ENCODE results near the gene NUB1.

NUB1 gene

DNA sequence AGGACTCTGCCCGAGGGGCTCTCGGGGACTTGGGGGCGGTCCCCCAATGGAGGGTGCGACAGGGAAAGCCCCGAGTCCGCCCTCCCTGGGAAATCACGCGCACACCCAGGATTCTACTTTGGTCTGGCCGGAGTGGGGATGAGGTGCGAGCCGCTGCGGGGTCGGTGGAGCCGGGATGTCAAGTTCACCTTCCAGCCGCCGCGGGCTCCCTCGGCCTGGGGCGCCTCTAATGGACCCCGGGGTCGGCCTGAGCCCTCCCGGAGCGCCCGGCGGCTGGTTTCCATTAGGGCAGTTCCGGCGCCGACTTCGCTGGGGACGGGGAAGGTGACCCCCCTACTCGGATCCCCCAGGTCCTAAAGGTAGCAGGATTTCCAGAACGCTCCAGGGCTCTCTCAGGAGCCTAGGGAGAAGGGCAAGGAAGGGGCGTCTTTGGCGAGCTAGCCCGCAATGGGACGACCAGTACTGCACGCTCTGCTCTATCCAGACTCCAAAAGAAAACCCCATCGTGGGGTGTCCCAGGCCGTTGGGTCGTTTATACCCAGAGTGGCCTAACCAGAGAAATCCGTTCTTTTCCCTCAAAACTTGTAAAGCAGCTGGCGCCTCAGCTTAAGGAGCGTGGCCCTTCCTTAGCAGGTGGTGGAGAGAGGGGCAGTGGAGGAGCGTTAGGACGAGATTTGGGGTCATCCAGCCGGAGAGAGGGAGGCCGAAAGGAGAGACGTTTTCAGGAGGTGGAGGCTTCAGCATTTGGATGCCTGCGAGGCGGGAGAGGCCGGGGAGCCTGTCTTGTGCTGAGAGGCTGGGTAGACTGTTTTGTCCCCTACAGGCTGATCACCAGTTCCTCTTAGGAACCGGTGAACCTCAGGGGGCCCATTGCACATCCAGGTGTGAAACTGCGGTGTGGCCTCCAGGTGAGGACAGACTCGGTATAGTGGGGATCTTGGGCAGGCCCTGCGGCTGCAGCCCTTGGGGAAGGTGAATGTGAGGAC is 69.1 kb downstream of the NUB1 start:
- TF ChIP-seq, protein P1, sequence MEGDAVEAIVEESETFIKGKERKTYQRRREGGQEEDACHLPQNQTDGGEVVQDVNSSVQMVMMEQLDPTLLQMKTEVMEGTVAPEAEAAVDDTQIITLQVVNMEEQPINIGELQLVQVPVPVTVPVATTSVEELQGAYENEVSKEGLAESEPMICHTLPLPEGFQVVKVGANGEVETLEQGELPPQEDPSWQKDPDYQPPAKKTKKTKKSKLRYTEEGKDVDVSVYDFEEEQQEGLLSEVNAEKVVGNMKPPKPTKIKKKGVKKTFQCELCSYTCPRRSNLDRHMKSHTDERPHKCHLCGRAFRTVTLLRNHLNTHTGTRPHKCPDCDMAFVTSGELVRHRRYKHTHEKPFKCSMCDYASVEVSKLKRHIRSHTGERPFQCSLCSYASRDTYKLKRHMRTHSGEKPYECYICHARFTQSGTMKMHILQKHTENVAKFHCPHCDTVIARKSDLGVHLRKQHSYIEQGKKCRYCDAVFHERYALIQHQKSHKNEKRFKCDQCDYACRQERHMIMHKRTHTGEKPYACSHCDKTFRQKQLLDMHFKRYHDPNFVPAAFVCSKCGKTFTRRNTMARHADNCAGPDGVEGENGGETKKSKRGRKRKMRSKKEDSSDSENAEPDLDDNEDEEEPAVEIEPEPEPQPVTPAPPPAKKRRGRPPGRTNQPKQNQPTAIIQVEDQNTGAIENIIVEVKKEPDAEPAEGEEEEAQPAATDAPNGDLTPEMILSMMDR (IDR thresholded peaks at IDR 0.05) = no peak

DNA sequence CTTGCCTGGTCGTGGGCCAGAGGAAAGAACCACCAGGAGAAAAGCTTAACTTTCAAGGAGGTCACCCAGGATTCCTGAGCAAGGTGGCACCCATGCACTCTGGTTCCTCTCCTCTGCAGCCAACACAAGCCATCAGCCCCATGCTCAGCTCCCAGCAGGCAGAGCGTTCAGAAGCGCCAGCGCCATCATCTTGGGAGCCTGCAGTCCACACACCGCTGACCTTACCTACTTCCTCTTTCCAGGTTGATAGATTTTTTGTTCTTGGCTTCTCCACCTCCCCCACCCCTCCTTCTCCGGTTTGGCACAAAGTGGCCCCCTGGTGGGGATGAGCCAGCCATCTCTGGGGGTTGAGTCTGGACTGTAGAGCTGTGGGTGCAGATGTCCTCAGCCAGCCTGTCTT is 69.9 kb downstream of the NUB1 start:
- TF ChIP-seq, protein P1 (IDR thresholded peaks at IDR 0.05) = no peak

DNA sequence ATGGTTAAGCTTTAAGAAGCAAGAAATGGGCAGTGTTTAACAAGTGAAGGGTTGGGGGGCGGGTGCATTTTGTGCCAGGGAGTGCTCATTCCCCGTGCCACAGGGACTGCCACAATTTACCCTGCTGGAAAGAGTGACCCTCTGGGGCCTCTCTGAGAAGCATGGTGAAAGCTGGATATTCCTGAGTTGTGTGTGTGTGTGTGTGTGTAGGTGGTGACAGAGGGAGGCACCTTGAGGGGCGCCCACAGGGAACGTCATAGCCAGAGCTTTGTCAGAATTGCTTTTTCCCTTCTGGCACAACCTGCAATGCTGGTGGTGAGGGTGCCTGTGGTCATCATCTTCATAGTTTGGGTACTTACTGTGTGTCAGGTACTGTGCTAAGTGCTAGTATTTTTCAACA is 70.7 kb downstream of the NUB1 start:
- TF ChIP-seq, protein P1 (IDR thresholded peaks at IDR 0.05) = no peak

DNA sequence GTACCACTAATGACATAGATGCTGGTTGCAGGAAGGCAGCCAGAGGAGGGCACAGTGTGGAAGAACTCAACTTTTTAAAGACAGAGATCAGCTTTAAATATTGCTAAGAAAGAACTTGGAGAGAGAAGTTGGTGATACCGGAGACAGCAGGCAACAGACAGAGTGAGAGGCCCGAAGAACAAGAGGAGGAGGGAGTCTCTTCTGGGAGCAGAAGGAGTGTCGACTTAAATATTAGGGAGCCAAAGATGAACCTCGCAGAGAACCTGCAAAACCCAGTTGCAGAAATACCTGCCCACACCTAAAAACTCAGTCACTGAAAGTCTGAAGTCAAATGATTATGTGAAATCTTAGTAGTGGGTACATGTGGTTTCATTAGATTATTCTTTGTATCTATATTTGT is 71.6 kb downstream of the NUB1 start:
- TF ChIP-seq, protein P1 (IDR thresholded peaks at IDR 0.05) = no peak

DNA sequence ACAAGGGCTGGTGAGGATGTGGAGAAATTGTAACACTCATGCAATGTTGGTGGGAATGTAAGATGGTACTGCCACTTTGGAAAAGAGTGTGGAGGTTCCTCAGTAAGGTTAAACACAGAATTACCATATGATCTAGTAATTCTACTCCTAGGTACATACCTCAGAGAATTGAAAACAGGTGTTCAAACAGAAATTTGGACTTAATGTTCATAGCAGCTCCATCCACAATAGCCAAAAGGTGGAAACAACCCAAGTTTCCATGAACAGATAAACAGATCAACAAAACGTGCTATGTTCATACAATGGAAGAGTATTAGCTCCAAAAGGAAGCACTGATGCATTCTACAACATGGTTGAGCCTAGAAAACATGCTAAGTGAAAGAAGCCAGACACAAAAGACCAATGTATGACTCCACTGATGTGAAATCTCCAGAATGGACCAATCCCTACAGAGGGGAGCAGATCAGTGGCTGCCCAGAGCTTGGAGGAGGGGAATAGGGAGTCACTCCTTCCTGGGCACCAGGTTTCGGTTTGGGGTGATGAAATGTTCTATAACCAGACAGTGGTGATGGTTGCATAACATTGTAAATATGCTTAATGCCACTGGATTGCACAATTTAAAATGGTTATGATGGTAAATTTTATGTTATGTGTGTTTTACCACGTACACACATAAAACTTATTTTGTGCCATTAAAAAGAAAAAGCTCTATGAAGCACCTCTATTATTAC is 73.9 kb downstream of the NUB1 start:
- TF ChIP-seq, protein P1 (IDR thresholded peaks at IDR 0.05) = no peak

DNA sequence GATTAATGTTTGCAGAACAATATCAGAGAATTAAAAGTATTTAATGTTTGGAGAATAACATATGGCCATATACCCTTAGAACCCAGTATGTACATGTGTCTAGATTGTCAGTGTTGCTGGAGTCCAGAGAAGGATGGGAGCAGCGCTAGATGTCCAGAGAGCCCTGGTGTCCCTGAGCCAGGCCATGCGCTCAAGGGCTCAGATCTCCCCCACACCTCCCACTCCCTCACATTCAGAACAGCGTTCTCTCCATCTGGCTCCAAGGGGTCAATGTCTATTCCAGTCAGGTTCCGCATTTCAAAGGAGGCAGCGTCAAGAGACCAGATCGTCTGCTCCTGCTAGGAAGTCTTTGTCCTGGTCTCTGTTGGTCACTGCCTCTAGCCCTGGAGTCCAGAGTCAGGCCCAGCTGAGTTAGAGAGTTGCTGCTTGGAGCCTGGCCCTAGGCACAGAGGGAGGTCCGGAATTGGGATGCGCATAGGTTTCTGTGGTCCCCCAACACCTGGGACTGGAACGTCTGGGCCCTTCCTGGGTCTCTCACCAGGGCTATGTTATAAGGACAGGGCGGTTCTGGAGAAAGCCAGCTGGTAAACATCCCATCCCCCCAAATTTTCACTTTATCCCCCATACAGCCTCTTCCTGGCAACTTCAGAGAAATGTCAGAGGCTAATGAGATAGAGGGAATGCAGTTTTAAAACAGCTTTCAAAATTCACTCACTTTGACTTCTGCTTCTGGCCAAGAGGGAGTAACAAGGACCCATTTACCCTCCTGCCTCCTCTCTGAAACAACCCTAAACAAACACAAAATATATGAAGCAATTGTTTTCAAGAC is 74.7 kb downstream of the NUB1 start:
- TF ChIP-seq, protein P1 (IDR thresholded peaks at IDR 0.05) = no peak

DNA sequence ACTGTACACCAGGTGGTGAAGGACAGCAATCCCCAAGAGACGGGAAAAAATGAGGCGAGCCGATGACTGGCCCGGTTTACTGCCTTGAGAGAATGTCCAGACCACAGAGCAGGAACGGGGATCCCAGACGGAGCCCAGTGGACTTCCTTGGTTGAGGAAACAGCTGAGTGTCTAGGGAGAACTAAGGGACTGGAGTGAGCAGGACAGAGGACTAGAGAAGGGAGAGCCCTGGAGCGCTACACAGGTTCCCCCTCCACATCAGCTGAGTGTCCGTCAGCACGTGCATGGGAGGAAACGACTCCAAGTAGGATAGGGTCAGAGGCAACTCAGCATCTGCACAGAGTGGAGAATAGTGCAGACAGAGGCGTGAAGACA is 75.3 kb downstream of the NUB1 start:
- TF ChIP-seq, protein P1 (IDR thresholded peaks at IDR 0.05) = no peak
